Endothelial cell of umbilical vein (primary cell): ENCODE results near the gene RAP1GAP. TPM values are rescaled to one million over a fixed set of nuclear protein-coding genes. Genes with fewer than 3 reads are reported as not detected.
A peak's percentile ranks its signal among the peaks of the same experiment; 100 is the strongest.

ENCODE experiments used
- BruUV-seq: library from RNA; stranded (reverse); fragments of 400-500 nt; replicated peaks from 2 replicates; lab custom pipeline; 2021; lab: Mats Ljungman, UMichigan
- CTCF ChIA-PET: fragments of 300-600, 350-600 bp; sonication (Branson Sonifier 250); formaldehyde crosslinking; loops from one replicate; lab custom pipeline; 2021; ENCODE audit warnings: antibody characterized with exemption, inconsistent platforms; lab: Charles Lee
- POLR2A ChIA-PET: fragments of 300-600, 350-600 bp; sonication (Branson Sonifier 250); formaldehyde crosslinking; loops from one replicate; lab custom pipeline; 2021; ENCODE audit warnings: antibody characterized with exemption, inconsistent platforms; lab: Charles Lee
- DNase-seq: peaks from one replicate; pipeline ENCODE4 v3.0.0-alpha.2; 2011; ENCODE audit warnings: low read depth, low spot score
- FAIRE-seq: peaks from 2 replicates; lab custom pipeline; 2011; peaks lifted over from hg19 to GRCh38; lab: Jason Lieb, UNC
- H2AFZ ChIP-seq: 2 replicates; pipeline ENCODE4 v1.6.0; 2012; ENCODE audit warnings: low read depth, low read length, control low read depth, inconsistent platforms
- H3K27ac ChIP-seq: 2 replicates; pipeline ENCODE4 v1.5.1; 2011; ENCODE audit warnings: low read depth, mild to moderate bottlenecking, control low read depth, low read length, moderate library complexity; ENCODE audit not compliant: insufficient read depth
- H3K27me3 ChIP-seq, 2 experiments: 2 replicates each; pipeline versions ENCODE4 v1.6.0 to v1.6.1; 2011; ENCODE audit warnings: low read length in 2 of 2, mixed read lengths in 1 of 2; ENCODE audit not compliant: control insufficient read depth in 2 of 2, insufficient read depth in 2 of 2
- H3K36me3 ChIP-seq, 2 experiments: 2 replicates in 1 of 2; 3 replicates in 1 of 2; pipeline ENCODE4 v1.5.1; 2011; ENCODE audit warnings: low read length in 2 of 2, mild to moderate bottlenecking in 1 of 2, moderate library complexity in 1 of 2; ENCODE audit not compliant: control insufficient read depth in 2 of 2, insufficient read depth in 2 of 2; ENCODE audit errors: extremely low read depth in 1 of 2
- H3K4me1 ChIP-seq: 3 replicates; pipeline ENCODE4 v1.5.1; 2011; ENCODE audit warnings: mild to moderate bottlenecking, low read length; ENCODE audit not compliant: control insufficient read depth, insufficient read depth; ENCODE audit errors: extremely low read depth
- H3K4me2 ChIP-seq: 2 replicates; pipeline ENCODE4 v1.6.1; 2011; ENCODE audit warnings: low read length, control low read depth, mixed read lengths; ENCODE audit not compliant: insufficient read depth
- H3K4me3 ChIP-seq, 3 experiments: fragments of 200-600 bp in 1 of 3; sonication (generic), shearing (Covaris generic) in 1 of 3; replicated peaks in 1 of 3; 2 replicates each; pipeline ENCODE4 v1.5.1; 2011 to 2016; ENCODE audit warnings: control low read depth in 3 of 3, low read length in 3 of 3, mild to moderate bottlenecking in 2 of 3, inconsistent platforms in 1 of 3, low read depth in 1 of 3, moderate library complexity in 1 of 3; ENCODE audit not compliant: insufficient read depth in 1 of 3
- H3K79me2 ChIP-seq: 2 replicates; pipeline ENCODE4 v1.6.0; 2012; ENCODE audit warnings: low read length, inconsistent platforms; ENCODE audit not compliant: control insufficient read depth, insufficient read depth
- H3K9ac ChIP-seq: replicated peaks from 2 replicates; pipeline ENCODE3; 2011; ENCODE audit warnings: low read length, control low read depth; ENCODE audit not compliant: insufficient read depth; ENCODE audit errors: extremely low read depth
- H3K9me1 ChIP-seq: replicated peaks from 3 replicates; pipeline ENCODE4 v1.6.0; 2011; ENCODE audit warnings: mild to moderate bottlenecking, low read length; ENCODE audit not compliant: control insufficient read depth, insufficient read depth; ENCODE audit errors: extremely low read depth
- H3K9me3 ChIP-seq: replicated peaks from 2 replicates; pipeline ENCODE4 v1.5.1; 2012; ENCODE audit warnings: low read length, inconsistent platforms; ENCODE audit not compliant: control insufficient read depth, insufficient read depth
- H4K20me1 ChIP-seq: replicated peaks from 2 replicates; pipeline ENCODE3; 2011; ENCODE audit warnings: mild to moderate bottlenecking, low read length; ENCODE audit not compliant: control insufficient read depth, insufficient read depth; ENCODE audit errors: extremely low read depth
- EZH2 ChIP-seq: IDR thresholded peaks from 2 replicates; pipeline ENCODE4 v1.6.1; 2012; ENCODE audit warnings: borderline replicate concordance, low read depth, mild to moderate bottlenecking, moderate library complexity, low read length, inconsistent platforms; ENCODE audit not compliant: severe bottlenecking
- FOS ChIP-seq: IDR thresholded peaks from 2 replicates; pipeline ENCODE4 v1.6.1; 2011; ENCODE audit warnings: mild to moderate bottlenecking, low read length, moderate library complexity, borderline replicate concordance; ENCODE audit not compliant: insufficient read depth
- JUN ChIP-seq: IDR thresholded peaks from 2 replicates; pipeline ENCODE4 v1.6.1; 2011; ENCODE audit warnings: borderline replicate concordance, low read depth; ENCODE audit not compliant: insufficient read length, insufficient read depth
- POLR2A ChIP-seq: IDR thresholded peaks from 2 replicates; pipeline ENCODE4 v1.6.1; 2012; ENCODE audit warnings: low read depth, mild to moderate bottlenecking, control low read depth, low read length
- POLR2AphosphoS5 ChIP-seq: IDR thresholded peaks from 2 replicates; pipeline ENCODE4 v1.6.1; 2012; ENCODE audit warnings: low read depth, mild to moderate bottlenecking, control low read depth, low read length, moderate library complexity; ENCODE audit not compliant: insufficient read depth
- dilution Hi-C: fragments of 300-500 bp; cut with MboI; formaldehyde crosslinking; loops from one replicate; pipeline ENCODE4 v1.15.0; 2019; ENCODE audit warnings: low sequenced_read_pairs; ENCODE audit not compliant: extremely low pct_ligation_motif_present
- intact Hi-C: fragments of 100-400 bp; cut with micrococcal nuclease; formaldehyde crosslinking; loops from one replicate; pipeline ENCODE4 v1.10.0; 2022
- polyA plus RNA-seq, 4 experiments: library from polyadenylated mRNA; depleted of rRNA in 3 of 4; stranded (reverse) in 3 of 4; unstranded in 1 of 4; fragments of >200 nt; gene quantifications; 2 replicates each; pipeline versions ENCODE4 v1.2.1 to v1.2.3, GENCODE V29; 2011 to 2012; ENCODE audit warnings: missing spikeins in 1 of 4
- total RNA-seq: library from RNA; stranded (reverse); gene quantifications from 2 replicates; pipeline ENCODE4 v1.2.3, GENCODE V29; 2021
- TF ChIP-seq, protein P1 (sequence below), 2 donors: IDR thresholded peaks; 1 replicate in 1 of 2; 2 replicates in 1 of 2; pipeline ENCODE4 v1.5.1; 2011; ENCODE audit warnings: low read length in 2 of 2, mild to moderate bottlenecking in 2 of 2, moderate library complexity in 2 of 2, control low read depth in 1 of 2, inconsistent platforms in 1 of 2, low read depth in 1 of 2; ENCODE audit not compliant: insufficient read depth in 1 of 2; ENCODE audit errors: extremely low read depth in 1 of 2

Gene RAP1GAP
- total and polyA plus RNA-seq, 2 donors (not counting 3 experiments of a cell fraction or from before 2014, with no cell fraction given): 0.07 to 0.20 TPM

DNA sequence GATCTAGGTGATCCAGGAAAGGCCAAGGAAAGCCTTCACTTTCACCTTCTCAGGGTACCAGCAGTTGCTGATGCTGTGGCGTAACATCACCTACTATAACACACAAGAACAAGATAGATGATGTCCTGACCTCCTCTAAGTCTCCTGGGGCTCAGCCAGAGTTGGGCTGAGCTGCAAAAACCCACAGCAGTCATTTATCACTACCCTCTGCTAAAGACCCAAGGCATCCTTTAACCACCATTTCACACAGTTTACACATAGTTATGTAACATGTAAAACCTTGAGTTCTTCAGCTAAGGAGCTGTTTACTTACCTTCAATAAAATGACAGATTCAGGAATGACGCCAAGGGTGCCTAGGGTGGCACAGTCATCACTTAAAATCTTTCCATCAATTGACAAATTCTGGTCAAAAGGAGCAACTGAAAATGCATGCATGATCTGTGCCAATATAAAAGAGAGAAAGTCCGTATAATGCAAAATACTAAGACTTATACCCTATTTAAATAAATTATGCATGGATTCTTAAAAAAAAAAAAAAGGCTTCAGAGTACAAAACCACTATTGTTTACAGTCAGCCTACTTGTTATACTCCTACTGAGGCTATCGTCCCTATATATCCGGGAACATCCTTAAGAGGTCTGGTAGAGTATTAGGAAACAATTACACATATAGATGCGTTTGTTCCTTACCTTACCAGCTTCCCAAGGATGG, 20.7 kb upstream of the RAP1GAP start:
- TF ChIP-seq JUN: no peak
- ChIA-PET POLR2A (no interaction called here), CTCF (interaction anchor here (1.4 kb wide), 1 partner anchor 92 kb away, joined by 3 read pairs; no protein-coding TSS in a partner anchor)
- Histone ChIP-seq H3K9ac (no peak overlapping the region), H3K4me1 (no peaks in the 10 kb centered on the region), H3K9me1 (no peaks in the 10 kb centered on the region), H3K79me2 (peaks cover 2% of the 10 kb centered on the region), H4K20me1 (no peaks in the 10 kb centered on the region), H3K9me3 (no peaks in the 10 kb centered on the region), H3K4me3 (no peak overlapping the region), H2AFZ (no peak overlapping the region), H3K27me3 (no peaks in the 10 kb centered on the region), H3K36me3 (peaks cover 34 to 40% of the 10 kb centered on the region in 2 experiments), H3K27ac (no peak overlapping the region), H3K4me2 (no peak overlapping the region)
- FAIRE-seq (no peak), DNase-seq (no peak)
- BruUV-seq: no TSS peak
- dilution Hi-C loops (no loop called here), intact Hi-C loops (no loop called here)

DNA sequence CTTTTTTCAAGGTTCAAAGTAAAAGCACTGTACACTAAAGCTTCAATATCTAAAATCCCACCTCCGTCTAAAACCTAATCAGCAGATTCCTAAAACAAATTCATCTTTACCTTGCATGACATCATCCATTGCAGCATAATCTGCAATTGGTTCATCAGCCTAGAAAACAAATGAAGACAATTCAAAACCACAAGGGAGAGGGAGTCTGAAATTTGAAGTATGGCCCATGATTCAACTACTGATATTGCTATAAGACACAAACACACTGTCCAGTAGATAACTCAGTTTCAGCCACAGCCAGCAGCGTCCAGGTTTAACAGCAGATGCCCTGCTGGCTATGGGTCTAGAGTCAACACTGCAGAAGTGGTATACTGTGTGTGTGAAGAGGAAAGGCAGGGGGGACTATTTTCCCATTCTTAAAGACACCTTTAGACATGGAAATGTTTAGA, 17.9 kb upstream of the RAP1GAP start:
- TF ChIP-seq POLR2AphosphoS5 (no peak), FOS (no peak), EZH2 (no peak), POLR2A (no peak)
- TF ChIP-seq, protein P1, sequence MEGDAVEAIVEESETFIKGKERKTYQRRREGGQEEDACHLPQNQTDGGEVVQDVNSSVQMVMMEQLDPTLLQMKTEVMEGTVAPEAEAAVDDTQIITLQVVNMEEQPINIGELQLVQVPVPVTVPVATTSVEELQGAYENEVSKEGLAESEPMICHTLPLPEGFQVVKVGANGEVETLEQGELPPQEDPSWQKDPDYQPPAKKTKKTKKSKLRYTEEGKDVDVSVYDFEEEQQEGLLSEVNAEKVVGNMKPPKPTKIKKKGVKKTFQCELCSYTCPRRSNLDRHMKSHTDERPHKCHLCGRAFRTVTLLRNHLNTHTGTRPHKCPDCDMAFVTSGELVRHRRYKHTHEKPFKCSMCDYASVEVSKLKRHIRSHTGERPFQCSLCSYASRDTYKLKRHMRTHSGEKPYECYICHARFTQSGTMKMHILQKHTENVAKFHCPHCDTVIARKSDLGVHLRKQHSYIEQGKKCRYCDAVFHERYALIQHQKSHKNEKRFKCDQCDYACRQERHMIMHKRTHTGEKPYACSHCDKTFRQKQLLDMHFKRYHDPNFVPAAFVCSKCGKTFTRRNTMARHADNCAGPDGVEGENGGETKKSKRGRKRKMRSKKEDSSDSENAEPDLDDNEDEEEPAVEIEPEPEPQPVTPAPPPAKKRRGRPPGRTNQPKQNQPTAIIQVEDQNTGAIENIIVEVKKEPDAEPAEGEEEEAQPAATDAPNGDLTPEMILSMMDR (IDR thresholded peaks at IDR 0.05; ENCODE audit: extremely low read depth in 1 of 2, insufficient read depth in 1 of 2, low read depth in 1 of 2, low read length in 2 of 2): no peak
- H3K9me1 ChIP-seq: no peaks in the 10 kb centered on the region
- H3K79me2 ChIP-seq: no peaks in the 10 kb centered on the region
- no peak overlapping the region for H3K4me3 ChIP-seq
- H3K27me3 ChIP-seq: no peaks in the 10 kb centered on the region
- intact Hi-C loops: no loop called here
- dilution Hi-C loops: no loop called here
- H4K20me1 ChIP-seq: no peaks in the 10 kb centered on the region
- FAIRE-seq: peak; percentile 12
- H3K36me3 ChIP-seq: peaks cover 29 to 30% of the 10 kb centered on the region in 2 experiments
- ChIA-PET POLR2A (interaction anchor here (0.6 kb wide), 1 partner anchor 17 kb away, joined by 3 read pairs; no protein-coding TSS in a partner anchor), CTCF (interaction anchor here (1.0 kb wide), 1 partner anchor 9 kb away, joined by 3 read pairs; no protein-coding TSS in a partner anchor)
- no peak overlapping the region for H3K4me2 ChIP-seq
- H3K9ac ChIP-seq: no peak overlapping the region
- H3K4me1 ChIP-seq: no peaks in the 10 kb centered on the region
- no peak overlapping the region for H2AFZ ChIP-seq
- H3K9me3 ChIP-seq: no peaks in the 10 kb centered on the region
- no peak for DNase-seq
- BruUV-seq: no TSS peak
- no peak overlapping the region for H3K27ac ChIP-seq
